Vagina (tissue), 2 donors: ENCODE data around the gene ALK.

Source experiments
- CTCF ChIP-seq, 3 experiments: fragments of 450-650 bp in 2 of 3; fragments of 200-600 bp in 1 of 3; sonication (generic) in 1 of 3; IDR thresholded peaks; one replicate each; pipeline ENCODE4 v1.5.1; 2017 to 2019; ENCODE audit warnings: antibody characterized with exemption in 3 of 3, mild to moderate bottlenecking in 2 of 3, moderate library complexity in 2 of 3
- POLR2A ChIP-seq, 2 donors: fragments of 450-650 bp; IDR thresholded peaks; one replicate each; pipeline ENCODE4 v1.6.1; 2017; ENCODE audit warnings: antibody characterized with exemption in 2 of 2, mild to moderate bottlenecking in 2 of 2, moderate library complexity in 2 of 2
- POLR2AphosphoS5 ChIP-seq, 2 donors: sonication (generic); formaldehyde crosslinking; IDR thresholded peaks; one replicate each; pipeline ENCODE4 v1.9.0; 2017; ENCODE audit warnings: antibody characterized with exemption in 2 of 2, mild to moderate bottlenecking in 2 of 2, low read depth in 1 of 2; ENCODE audit not compliant: insufficient read depth in 1 of 2

GRCh38 chr2:29694741-29695140 is 226.6 kb downstream of the ALK start:
- no peak for TF ChIP-seq CTCF (IDR thresholded peaks at IDR 0.05)
- no peak for TF ChIP-seq POLR2A (IDR thresholded peaks at IDR 0.05)
- TF ChIP-seq POLR2AphosphoS5 (IDR thresholded peaks at IDR 0.05; ENCODE audit: insufficient read depth in 1 of 2, low read depth in 1 of 2): no peak
